ENCODE measurements around the gene TM9SF1.

TM9SF1 gene

DNA sequence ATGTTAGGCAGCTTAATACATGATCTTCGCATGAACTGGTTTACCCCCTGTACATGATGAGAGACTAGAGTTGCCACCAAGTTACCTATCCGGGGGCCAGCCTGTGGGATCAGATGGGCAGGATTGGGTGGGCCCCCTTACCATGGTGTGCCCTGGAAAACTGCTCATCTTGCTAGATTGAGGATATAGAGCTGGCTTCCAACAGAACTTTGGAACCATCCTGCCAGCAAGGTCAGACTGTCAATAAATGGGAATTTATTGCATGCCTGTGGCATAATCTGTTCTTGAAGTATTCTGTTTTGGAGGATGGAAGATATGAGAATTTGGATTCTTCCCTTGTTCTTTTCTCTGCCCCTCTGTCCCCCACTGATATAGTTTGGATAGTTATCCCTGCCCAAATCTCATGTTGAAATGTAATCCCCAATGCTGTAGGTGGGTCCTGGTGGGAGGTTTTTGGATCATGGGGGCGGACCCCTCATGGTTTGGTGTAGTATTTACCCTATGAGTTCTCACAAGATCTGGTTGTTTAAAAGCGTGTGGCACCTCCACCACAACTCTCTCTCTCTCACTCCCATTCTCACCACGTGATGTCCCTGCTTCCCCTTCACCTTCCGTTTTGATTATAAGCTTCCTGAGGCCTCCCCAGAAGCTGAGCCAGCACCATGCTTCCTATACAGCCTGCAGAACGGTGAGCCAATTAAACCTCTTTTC is 3.7 kb upstream of the TM9SF1 start:
- in situ Hi-C loops (cut with HindIII; ENCODE audit: low sequenced_read_pairs) = no loop called here

DNA sequence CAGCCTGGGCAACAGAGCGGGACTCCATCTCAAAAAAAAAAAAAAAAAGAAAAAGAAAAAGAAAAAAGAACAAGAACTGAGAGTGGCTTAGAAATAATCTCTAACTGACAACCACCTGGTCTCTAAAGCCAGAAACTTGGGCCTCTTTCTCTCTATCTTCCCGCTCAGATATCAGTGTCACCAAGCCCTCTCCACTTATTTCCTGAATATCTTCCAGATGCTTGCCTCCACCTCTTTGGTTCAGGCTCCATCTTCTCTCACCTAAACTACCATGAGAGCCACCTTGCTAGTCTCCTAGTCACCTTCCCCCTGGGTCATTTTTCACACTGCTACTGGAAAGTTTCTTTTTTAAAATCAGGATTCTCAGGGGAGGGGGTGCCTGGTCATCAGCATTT is 1.8 kb upstream of the TM9SF1 start:
- in situ Hi-C loops (cut with HindIII; ENCODE audit: low sequenced_read_pairs) = no loop called here

DNA sequence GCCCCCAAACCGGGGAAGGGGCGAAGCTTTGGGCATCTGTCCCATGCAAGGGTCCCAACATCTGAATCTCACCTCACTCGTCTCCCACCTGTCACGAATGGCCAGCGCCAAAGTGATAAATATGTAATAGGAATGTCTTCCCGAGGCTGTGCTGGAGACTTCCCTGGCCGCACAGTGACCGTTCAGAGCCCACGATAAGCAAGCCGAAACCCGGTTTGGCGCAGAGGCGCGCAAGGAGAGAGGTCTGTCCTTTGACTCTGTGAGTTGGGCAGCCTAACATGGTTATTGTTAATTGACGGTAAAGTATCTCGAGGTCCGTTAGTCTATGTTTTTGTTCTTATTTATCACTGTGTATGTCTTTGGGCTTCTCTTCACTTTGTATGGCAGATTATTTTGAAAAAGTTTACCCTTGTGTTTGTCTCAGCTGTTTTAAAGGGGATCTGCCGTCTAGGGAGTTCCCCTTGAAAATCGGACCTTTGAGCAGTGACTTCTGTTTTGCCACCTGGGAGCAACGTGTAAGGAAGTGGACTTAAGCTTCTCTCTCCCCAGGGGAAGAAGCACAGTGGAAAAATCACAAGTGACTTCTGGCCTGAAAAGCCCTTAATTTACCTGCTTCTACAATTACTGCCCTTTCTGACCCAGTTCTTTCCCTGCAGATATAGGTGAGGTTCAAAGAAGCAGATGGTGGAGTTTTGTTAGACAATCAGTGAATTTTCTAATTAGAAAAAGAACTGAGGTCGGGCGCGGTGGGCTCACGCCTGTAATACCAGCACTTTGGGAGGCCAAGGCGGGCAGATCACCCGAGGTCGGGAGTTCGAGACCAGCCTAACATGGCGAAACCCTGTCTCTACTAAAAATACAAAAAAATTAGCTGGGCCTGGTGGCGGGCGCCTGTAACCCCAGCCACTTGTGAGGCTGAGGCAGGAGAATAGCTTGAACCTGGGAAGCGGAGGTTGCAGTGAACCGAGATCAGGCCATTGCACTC is 1.1 kb upstream of the TM9SF1 start:
- in situ Hi-C loops (cut with HindIII; ENCODE audit: low sequenced_read_pairs) = no loop called here

DNA sequence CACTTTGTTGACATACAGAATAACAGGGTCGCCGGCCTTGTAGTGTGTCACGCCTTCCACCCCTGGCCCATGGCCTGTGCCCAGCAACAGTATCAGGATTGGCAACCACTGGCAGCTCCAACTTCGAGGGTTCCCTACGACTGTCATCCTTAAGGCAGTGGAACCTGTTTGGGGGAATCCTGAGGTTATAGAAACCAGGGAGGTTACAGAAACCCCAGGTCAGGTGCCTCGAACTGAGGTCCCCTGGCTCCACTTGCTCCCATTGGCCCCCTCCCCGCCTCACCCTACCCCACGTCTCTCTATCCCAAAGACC is 412 bp downstream of the TM9SF1 start:
- in situ Hi-C loops (cut with HindIII; ENCODE audit: low sequenced_read_pairs) = no loop called here

DNA sequence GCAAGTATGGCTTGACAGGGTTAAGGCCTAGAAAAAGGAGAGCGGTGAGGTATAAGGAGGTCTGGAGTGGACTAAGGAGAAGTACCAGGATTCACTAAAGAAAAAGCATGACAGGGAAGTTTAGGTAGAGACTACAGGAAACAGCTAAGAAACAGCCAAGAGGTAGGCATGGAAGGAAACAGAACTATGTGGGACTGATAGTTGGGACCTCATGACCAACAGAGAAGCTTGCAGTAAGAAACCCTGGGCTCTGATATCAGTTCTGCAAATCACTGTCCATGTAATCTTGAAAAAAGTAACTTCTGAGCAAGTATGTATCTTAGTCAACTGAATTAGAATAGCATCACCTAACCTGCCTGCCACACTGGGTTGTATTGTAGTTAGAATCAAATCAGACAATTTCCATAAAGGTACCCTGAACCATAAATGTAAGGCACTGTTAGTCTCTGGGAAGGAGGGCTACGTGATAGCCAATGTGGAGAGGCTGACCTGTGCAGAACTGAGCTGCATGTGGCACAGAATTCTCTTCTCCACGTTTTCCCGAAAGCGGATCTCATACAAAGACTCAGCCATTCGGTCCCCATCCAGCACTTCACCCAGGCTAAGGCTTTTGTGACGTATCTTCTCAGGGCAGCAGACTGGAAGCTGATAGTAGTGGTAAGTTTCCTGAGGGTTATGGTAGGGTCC is 912 bp downstream of the TM9SF1 start:
- in situ Hi-C loops (cut with HindIII; ENCODE audit: low sequenced_read_pairs) = no loop called here

DNA sequence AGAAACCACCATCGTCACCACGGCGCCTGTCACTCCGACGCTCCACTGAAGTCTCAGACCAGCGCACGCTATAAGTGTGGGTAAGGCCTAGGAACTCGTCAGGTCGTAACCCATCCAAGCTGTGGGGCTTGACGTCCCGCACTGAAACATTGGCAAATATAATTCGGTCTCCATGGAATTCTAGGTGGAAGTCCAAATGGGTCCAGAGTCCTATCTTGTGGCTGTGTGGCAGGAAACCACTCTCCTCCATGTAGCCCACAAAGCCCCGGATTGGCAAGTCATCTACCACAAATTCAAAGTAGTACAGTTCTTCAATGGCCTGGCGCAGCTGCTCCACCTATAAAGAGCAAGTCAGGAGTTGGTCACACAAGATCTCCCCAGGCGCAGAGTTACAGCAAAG is 2.3 kb downstream of the TM9SF1 start:
- in situ Hi-C loops (cut with HindIII; ENCODE audit: low sequenced_read_pairs) = no loop called here

DNA sequence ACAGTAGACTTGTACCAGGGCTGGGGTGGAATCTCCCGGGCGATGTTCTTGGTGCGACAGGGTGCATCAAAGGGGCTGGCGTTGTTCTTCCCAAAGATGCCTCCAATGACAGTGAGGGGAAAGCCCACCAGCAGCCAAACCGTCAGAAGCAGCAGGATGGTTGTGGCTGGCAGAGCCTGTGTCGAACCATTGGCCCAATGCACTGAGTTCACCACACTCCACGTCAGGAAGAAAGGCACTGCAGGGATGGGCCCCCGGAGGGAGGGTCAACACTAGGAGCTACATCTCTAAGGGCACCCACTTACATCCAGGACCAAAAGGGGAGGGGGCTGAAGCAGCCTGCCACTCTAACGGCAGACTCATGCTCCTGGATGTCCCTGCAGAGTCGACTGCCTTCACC is 4.8 kb downstream of the TM9SF1 start:
- in situ Hi-C loops (cut with HindIII; ENCODE audit: low sequenced_read_pairs) = no loop called here

DNA sequence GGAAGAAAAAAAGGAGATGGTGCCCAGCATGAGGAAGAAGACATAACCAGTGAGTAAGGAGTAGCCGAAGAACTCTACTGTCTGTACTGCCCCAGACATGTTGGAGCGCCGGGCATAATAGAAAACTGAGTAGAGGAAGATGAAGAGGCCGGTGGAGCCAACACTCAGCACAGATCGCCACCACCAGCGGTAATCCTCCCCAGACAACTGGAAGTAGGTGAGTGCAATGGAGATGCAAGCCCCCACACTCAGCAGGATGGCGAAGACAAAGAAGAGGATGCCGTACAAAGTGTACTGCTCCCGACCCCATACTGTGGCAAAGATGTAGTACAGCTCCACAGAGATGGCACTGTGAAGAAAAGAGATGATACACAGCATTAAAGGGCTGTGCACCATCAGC is 5.8 kb downstream of the TM9SF1 start:
- in situ Hi-C loops (cut with HindIII; ENCODE audit: low sequenced_read_pairs) = no loop called here

DNA sequence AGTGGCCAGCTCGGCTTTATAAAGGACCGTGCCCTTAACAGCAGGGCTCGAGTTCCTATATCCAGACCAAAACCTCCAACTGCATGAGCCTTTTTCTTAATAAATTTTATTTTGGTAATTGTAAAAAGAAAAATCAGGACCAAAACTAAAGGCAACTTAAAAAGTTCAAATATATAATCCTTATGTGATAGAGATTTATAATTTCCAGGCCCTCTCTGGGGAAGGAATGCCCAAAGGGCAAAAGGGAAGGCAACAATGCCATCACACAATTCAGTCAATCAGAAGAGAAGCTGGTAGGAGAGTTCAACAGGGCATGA is 6.2 kb downstream of the TM9SF1 start:
- in situ Hi-C loops (cut with HindIII; ENCODE audit: low sequenced_read_pairs) = no loop called here

DNA sequence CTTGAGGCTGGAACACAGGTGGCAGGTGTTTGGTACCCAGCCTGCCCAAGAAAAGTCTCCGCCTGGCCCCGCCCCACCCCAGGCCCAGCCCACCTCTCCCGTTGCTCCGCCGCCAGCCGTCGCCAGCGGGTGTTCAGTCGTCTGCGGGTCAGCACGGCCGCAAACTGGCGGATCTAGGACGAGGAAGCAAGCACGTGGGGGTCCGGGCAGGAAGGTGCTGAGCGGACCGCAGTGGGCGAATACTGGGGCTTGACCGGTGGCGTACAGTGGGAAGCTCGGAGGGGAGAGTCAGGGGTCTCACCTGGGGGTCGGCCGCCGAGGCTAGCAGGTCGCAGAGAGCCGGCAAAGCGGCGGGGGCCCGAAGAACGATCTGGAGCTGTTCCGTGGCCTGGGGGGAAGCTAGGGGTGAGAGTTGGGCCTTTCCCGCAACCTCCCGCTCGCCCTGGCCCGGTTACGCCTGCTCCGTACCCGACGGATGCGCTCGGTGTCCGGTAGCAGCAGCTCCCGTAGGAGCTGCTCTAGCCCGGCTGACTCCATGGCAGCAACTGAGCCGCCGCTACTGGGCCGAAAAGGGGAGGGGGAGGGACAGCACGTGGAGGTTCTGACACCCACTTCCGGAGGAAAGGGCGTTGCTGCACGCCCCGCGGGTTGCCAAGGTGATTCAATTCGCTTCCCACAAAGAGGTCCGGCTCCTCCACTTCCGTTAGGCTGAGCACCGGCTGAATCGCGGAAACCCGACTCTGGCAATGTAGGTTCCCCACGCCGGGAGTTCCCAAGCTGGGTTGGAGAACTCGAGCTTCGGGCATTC is 6.8 kb downstream of the TM9SF1 start, which contains the start of gene IPO4:
Gene IPO4 (minus strand): TSS at position 566 of the 808 bp plus-strand sequence. CDS start 29 bp downstream, at position 537.
- in situ Hi-C loops (cut with HindIII; ENCODE audit: low sequenced_read_pairs) = no loop called here

DNA sequence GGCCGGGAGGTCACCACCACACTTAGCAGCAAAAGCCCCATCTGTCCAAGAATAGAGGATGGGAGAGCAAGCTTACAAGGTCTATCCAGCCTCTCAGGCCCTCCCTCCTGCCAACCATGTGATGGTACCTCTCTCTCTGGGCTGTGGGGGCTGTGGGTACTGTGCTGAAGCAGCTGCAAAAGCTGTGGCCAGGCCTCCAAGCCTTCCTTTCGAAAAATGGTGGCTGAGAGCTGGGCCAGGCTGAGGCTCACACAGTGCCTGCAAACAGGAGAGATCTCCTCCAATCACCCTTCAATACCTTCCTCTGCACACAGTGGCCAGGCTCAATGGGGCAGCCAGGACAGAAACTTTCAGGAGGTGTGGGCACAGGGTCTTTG is 7.7 kb downstream of the TM9SF1 start:
- in situ Hi-C loops (cut with HindIII; ENCODE audit: low sequenced_read_pairs) = no loop called here

DNA sequence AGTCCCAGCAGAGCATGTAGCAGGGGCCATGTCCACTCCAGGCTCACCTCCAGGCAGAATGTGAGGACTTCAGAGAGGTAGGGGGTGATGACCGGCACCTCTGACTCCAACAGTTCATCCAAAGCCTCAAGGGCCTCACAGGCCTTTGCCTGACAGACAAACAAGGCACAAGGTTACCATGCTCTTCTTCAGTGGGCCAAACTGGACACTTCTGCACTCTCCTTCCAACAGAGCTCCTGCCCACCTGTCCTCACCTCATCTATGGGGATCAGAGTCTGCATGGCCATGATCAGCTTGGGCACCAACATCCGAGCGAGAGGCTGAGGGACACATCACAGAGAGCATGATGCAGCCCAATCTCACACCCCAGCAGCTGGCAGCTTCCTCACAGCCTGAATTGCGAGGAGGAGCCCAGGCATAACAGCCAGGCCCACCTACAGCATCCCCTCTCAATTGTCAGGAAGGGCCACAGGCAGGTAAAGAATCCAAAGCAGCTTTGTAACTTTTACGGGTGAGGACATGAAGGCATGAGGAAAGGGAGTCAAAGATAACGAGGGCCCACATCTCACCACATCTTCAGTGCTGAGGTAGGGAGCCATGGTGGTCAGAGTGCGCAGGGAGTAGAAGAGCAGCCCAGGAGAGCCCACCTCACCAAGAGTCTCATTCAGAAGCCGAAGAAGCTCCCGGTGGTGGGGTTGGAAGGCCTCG is 8.3 kb downstream of the TM9SF1 start:
- in situ Hi-C loops (cut with HindIII; ENCODE audit: low sequenced_read_pairs) = no loop called here

DNA sequence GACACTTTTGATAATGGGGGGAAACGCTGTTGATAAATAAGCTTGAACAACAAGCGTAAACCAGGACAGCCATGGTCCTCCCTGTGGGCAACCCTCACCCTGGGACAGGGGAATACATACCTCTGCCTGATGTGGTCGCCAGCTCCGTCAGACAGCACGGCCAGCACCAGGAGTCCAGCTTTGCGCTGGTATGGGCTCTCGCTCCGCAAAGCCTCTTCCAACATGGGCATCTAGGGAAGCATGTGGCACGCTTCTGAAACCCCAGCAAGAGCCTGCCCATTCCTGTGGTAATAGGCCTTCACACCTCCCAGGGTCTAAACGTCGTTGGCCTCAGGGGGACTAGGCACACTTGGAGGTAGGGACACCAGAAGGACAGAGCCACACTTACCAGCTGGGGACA is 9.5 kb downstream of the TM9SF1 start:
- in situ Hi-C loops (cut with HindIII; ENCODE audit: low sequenced_read_pairs) = no loop called here

DNA sequence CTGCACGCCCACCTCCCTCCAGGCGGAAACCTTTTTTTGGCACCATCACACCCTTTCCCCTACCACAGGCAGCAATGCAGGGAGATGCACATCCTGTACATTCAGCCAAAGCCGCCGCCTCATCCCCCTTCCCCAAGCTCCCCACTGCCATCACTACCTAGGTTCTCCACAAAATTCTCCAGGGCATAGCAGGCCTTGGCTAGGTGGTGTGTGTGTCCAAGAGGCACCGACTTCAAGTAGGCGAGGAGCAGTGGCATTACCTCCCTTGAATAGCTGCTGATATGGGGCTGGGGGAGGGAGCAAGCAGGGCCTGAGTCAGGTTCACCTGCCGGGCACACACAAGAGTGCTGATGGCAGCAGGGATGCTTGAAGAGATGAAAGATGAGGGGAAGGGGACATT is 10.2 kb downstream of the TM9SF1 start:
- in situ Hi-C loops (cut with HindIII; ENCODE audit: low sequenced_read_pairs) = no loop called here

DNA sequence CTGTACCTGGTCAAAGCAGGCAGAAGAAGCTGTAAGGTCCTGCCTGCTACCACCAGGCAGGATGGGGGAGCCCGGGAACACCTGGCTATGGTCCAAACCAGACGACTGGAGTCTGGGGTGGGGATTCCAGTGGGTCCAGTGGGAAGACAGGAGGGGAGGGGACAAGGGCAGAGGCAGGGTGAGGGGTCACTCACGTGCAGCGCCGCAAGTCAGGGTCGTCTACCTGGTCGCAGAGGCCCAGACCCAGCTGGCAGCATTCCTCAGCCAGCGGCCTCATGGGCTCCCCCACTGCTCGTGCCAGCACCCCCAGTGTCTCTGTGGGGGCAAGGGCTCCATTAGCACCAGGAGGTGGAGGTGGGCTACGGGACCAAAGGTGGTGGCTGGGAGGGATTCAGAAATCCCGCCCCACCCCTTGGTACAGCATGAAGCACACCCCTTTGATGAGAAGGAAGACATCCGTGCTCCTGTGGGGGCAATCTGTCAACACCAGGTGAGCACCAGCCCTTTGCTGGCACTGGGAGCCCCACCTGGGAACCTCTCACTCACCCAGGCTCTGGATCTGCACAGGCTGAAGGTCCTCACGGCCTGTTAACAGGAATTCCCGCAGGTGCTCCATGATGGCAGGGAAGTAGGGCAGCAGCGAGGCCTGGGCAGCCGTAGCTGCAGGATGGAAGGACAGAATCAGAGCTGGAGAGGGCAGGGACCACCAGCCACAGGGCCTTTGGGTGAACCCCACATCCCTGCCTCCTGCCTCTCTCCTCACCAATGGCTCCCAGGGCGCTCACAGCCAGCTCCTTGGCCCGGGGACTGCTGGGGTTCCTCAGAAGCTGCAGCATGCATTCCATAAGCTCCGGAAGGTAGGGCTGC is 10.9 kb downstream of the TM9SF1 start:
- in situ Hi-C loops (cut with HindIII; ENCODE audit: low sequenced_read_pairs) = no loop called here

DNA sequence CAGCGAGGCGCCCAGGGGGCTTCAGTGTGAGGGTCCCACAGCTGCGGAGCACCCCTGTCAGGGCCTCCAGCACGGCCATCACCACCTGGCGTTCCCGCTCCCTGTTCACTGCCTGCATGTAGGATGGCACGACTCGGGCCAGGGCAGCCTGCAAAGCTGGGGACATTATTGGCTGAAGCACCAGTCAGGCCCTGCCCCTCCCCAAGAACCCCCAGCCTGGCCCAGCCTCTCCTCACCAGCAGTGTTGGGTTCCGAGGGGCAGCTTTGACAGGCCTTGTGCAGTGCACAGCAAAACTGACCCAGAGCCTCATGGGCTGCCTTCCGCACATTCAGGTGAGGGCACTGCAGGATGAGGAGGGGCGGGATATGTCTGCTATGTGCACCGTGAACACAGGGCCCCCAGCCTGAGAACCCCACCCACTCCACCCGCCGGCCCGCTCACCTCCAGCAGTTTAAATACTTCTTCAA is 12.2 kb downstream of the TM9SF1 start:
- in situ Hi-C loops (cut with HindIII; ENCODE audit: low sequenced_read_pairs) = no loop called here

DNA sequence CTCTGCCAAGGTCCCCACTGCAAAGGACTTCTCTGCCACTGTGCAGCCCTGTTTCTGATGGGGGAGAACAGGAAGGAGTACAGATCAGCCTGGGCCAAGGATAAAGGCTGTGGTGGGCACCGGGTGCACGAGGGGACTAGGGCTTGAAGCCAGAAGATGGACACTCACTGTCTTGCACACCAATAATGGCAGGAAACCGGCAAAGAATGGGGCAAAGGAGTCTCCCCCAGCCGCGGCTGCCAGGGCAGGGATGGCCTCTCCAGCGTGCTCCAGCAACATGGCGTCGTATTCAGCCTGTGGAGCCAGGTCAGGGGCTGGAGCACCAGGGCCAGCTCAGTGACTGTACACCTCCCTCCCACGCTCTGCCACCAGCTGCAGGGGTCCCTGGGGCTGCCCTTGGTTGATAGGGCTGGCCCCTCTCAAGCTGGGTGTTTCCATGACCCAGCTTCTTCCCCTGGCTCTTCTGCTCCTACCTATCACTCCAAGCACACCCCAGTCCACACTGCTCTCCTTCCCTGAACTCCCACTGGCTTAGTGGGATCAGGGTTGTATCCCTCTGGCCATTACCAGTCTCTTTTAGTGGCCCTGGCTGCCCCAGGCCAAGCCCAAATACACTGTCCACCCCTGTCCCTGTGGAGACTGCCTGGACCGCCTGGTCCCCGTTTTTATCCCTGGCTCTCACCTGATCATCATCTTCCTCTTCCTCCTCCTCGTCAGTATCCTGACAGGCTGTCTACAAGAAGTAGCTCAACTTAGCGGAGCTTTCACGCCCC is 12.9 kb downstream of the TM9SF1 start:
- in situ Hi-C loops (cut with HindIII; ENCODE audit: low sequenced_read_pairs) = no loop called here

DNA sequence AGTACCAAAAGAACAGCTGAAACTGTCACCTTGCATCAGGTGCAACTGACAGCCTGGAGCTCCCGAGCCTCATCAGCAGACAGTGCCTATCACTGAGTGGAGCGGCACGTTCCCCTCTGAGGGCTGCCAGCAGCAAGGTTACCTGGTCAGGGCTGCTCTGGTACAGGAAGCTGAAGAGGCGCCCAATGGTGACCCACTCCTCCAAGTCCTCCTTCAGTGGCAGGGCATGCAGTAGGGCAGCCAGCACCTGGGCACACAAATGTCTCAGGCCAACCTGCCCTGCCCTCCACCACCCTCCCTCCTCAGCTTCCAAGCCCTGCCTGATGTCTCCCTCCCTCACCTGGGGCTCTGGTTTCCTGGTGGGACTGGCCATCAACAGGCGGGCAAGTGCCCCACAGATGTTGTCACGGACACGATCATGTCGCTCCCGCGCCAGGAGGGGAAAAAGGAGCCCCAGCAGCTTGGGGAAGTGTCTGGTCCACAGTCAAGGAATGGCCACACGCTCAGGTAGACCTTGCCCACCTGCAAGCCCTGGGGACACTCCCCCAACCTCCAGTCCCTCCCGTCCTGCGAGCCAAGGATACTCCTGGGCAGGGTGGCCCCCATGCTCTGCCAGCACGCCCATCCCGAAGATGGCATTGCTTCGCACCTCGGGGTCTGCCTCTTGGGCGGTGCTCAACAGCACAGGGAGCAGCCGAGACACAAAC is 13.7 kb downstream of the TM9SF1 start:
- in situ Hi-C loops (cut with HindIII; ENCODE audit: low sequenced_read_pairs) = no loop called here
